Neuronal stem cell (in vitro differentiated cells): ENCODE results near the gene PKMYT1.

Source experiments
- DNase-seq: peaks from one replicate; pipeline ENCODE4 v3.0.0-alpha.2; 2013; ENCODE audit warnings: low spot score
- H2AFZ ChIP-seq: one replicate; pipeline ENCODE4 v1.6.1; 2013; ENCODE audit warnings: mild to moderate bottlenecking, low read length, inconsistent platforms
- H2AK5ac ChIP-seq: 2 replicates; pipeline ENCODE4 v1.6.1; 2013; ENCODE audit warnings: low read depth, mild to moderate bottlenecking, inconsistent platforms, low read length, moderate library complexity, mixed read lengths
- H2BK120ac ChIP-seq: 2 replicates; pipeline ENCODE4 v1.6.1; 2013; ENCODE audit warnings: low read depth, mild to moderate bottlenecking, inconsistent platforms, low read length, moderate library complexity, mixed read lengths
- H2BK12ac ChIP-seq: one replicate; pipeline ENCODE4 v1.6.1; 2013; ENCODE audit warnings: low read length, inconsistent platforms
- H2BK15ac ChIP-seq: 2 replicates; pipeline ENCODE4 v1.6.1; 2013; ENCODE audit warnings: mild to moderate bottlenecking, low read length, inconsistent platforms, mixed read lengths
- H2BK5ac ChIP-seq: one replicate; pipeline ENCODE4 v1.6.1; 2013; ENCODE audit warnings: inconsistent platforms, mild to moderate bottlenecking, low read length, moderate library complexity
- H3K14ac ChIP-seq: one replicate; pipeline ENCODE4 v1.6.1; 2013; ENCODE audit warnings: low read length, inconsistent platforms
- H3K18ac ChIP-seq: 2 replicates; pipeline ENCODE4 v1.6.1; 2013; ENCODE audit warnings: low read length, inconsistent platforms
- H3K23ac ChIP-seq: 2 replicates; pipeline ENCODE4 v1.6.1; 2013; ENCODE audit warnings: low read depth, mild to moderate bottlenecking, mixed read lengths, low read length, inconsistent platforms; ENCODE audit not compliant: poor library complexity
- H3K27ac ChIP-seq: replicated peaks from 3 replicates; pipeline ENCODE4 v1.5.1; 2013; ENCODE audit warnings: low read length, inconsistent platforms
- H3K27me3 ChIP-seq, 3 experiments: 2 replicates each; pipeline ENCODE4 v1.6.1; 2013; ENCODE audit warnings: low read length in 3 of 3, mild to moderate bottlenecking in 2 of 3, inconsistent platforms in 1 of 3, low read depth in 1 of 3, mixed read lengths in 1 of 3, moderate library complexity in 1 of 3; ENCODE audit not compliant: control insufficient read depth in 3 of 3, insufficient read depth in 3 of 3
- H3K36me3 ChIP-seq, 2 donors: replicated peaks in 1 of 2; 2 replicates each; pipeline ENCODE4 v1.6.1; 2013; ENCODE audit warnings: low read length in 2 of 2; ENCODE audit not compliant: control insufficient read depth in 2 of 2, insufficient read depth in 2 of 2
- H3K4ac ChIP-seq: 2 replicates; pipeline ENCODE4 v1.6.1; 2013; ENCODE audit warnings: inconsistent platforms, mild to moderate bottlenecking, low read length, moderate library complexity
- H3K4me1 ChIP-seq, 2 donors: 1 replicate in 1 of 2; 2 replicates in 1 of 2; pipeline ENCODE4 v1.6.1; 2013; ENCODE audit warnings: low read length in 2 of 2, low read depth in 1 of 2; ENCODE audit not compliant: control insufficient read depth in 2 of 2, insufficient read depth in 1 of 2
- H3K4me2 ChIP-seq: one replicate; pipeline ENCODE4 v1.6.1; 2013; ENCODE audit warnings: mild to moderate bottlenecking, low read length, inconsistent platforms; ENCODE audit not compliant: insufficient read depth, poor library complexity, severe bottlenecking
- H3K4me3 ChIP-seq, 2 donors: 2 replicates each; pipeline ENCODE4 v1.5.1; 2013; ENCODE audit warnings: low read length in 2 of 2, mild to moderate bottlenecking in 2 of 2, inconsistent platforms in 1 of 2, moderate library complexity in 1 of 2
- H3K79me1 ChIP-seq: one replicate; pipeline ENCODE4 v1.6.1; 2013; ENCODE audit warnings: low read depth, mild to moderate bottlenecking, inconsistent platforms, low read length, moderate library complexity
- H3K9ac ChIP-seq: one replicate; pipeline ENCODE4 v1.6.1; 2013; ENCODE audit warnings: mild to moderate bottlenecking, low read depth, low read length, inconsistent platforms; ENCODE audit not compliant: poor library complexity
- H3K9me3 ChIP-seq, 2 donors: replicated peaks in 1 of 2; 2 replicates each; pipeline versions ENCODE3 to v1.6.1; 2013; ENCODE audit warnings: low read length in 2 of 2, mild to moderate bottlenecking in 2 of 2, inconsistent platforms in 1 of 2, low read depth in 1 of 2, mixed read lengths in 1 of 2, moderate library complexity in 1 of 2; ENCODE audit not compliant: control insufficient read depth in 2 of 2, insufficient read depth in 1 of 2
- H4K8ac ChIP-seq: one replicate; pipeline ENCODE4 v1.6.1; 2013; ENCODE audit warnings: low read depth, mild to moderate bottlenecking, inconsistent platforms, low read length, moderate library complexity
- H4K91ac ChIP-seq: one replicate; pipeline ENCODE4 v1.6.1; 2013; ENCODE audit warnings: low read length, low read depth, mild to moderate bottlenecking, inconsistent platforms; ENCODE audit not compliant: poor library complexity
- WGBS, 2 donors: extraction: QIAGEN DNeasy Blood & Tissue Kit; methylation state at CpG; one replicate each; pipeline ENCODE4 v1.1.7; 2013; ENCODE audit warnings: missing lambda C conversion rate in 2 of 2, mixed read lengths in 1 of 2; ENCODE audit not compliant: insufficient read length in 2 of 2, insufficient replicate concordance in 1 of 2; ENCODE audit errors: extremely low coverage in 2 of 2; 5-methylcytosine and 5-hydroxymethylcytosine counted together

The PKMYT1 gene

DNA sequence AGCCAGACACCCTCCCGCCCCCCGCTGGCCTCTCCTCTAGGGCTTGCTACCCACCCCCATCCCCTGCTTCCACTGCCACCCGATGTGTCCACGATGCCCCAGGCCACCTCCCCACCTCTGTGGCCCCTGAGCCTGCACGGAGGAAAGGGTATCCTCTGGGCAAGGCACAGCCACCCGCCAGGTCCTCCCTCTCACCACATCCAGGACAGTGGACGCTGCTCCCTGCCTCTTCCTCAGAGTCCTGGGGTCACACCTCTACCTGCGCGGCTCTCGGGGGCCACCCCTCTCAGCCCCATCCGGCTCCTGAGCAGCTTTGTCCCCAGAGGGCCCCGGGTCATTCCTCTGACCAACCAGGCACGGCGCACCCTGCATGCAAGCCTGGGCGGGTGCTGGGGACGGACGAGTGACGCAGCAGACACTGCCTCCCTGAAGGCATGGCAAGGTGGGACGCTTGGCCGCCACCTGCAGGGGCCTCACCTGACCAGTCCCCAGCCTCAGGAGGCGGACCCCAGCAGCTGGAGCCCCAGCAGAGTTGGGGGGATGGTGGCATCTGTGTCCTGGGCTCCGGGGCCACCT, 43.7 kb downstream of the PKMYT1 start:
- Histone ChIP-seq H3K4me3 (no peak overlapping the region), H3K23ac (peak overlapping the region; percentile 55), H2BK5ac (no peak overlapping the region), H3K4me1 (no peaks in the 10 kb centered on the region), H2BK12ac (no peak overlapping the region), H4K91ac (no peak overlapping the region), H2AK5ac (no peak overlapping the region), H3K27ac (no peak overlapping the region), H3K9ac (no peak overlapping the region), H3K36me3 (peaks cover 5 to 62% of the 10 kb centered on the region in 2 donors), H2BK120ac (no peak overlapping the region), H3K4ac (no peak overlapping the region), H4K8ac (no peak overlapping the region), H3K18ac (no peak overlapping the region), H2AFZ (no peak overlapping the region), H3K14ac (no peak overlapping the region), H2BK15ac (no peak overlapping the region), H3K4me2 (no peak overlapping the region), H3K79me1 (no peaks in the 10 kb centered on the region), H3K27me3 (no peaks in the 10 kb centered on the region), H3K9me3 (no peaks in the 10 kb centered on the region)
- WGBS, 2 donors = no CpG with 5 or more reads among the region's 22 CpGs
- DNase-seq = no peak

GRCh38 chr16:2934450-2934849, 45.8 kb downstream of the PKMYT1 start:
- Histone ChIP-seq H2BK15ac (no peak overlapping the region), H2AFZ (no peak overlapping the region), H2BK5ac (no peak overlapping the region), H3K4ac (no peak overlapping the region), H4K8ac (no peak overlapping the region), H3K79me1 (no peaks in the 10 kb centered on the region), H2BK12ac (no peak overlapping the region), H4K91ac (no peak overlapping the region), H3K4me1 (no peaks in the 10 kb centered on the region), H3K18ac (no peak overlapping the region), H3K9me3 (no peaks in the 10 kb centered on the region), H2BK120ac (no peak overlapping the region), H3K4me2 (no peak overlapping the region), H3K9ac (no peak overlapping the region), H2AK5ac (no peak overlapping the region), H3K27me3 (no peaks in the 10 kb centered on the region), H3K14ac (no peak overlapping the region), H3K27ac (no peak overlapping the region), H3K36me3 (peaks cover 5 to 51% of the 10 kb centered on the region in 2 donors), H3K23ac (no peak overlapping the region), H3K4me3 (no peak overlapping the region)
- DNase-seq = no peak
- WGBS, 2 donors = no CpG with 5 or more reads among the region's 15 CpGs

DNA sequence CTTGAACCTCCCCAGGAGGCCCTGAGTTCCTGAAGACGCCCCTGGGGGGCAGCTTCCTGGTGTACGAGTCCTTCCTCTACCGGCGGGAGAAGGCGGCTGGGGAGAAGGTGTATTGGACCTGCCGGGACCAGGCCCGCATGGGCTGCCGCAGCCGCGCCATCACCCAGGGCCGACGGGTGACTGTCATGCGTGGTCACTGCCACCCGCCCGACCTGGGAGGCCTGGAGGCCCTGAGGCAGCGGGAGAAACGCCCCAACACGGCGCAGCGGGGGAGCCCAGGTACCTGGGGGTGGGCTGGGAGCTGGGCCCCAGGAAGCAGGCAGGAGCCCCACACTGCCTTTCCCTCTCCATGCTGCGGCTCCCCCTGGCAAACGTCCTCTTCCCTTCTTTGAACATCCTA, 46.5 kb downstream of the PKMYT1 start:
- Histone ChIP-seq H3K36me3 (peaks cover 5 to 44% of the 10 kb centered on the region in 2 donors), H3K4me1 (peaks cover 0 to 3% of the 10 kb centered on the region in 2 donors), H3K4me3 (no peak overlapping the region), H3K9ac (no peak overlapping the region), H3K4ac (no peak overlapping the region), H2BK12ac (no peak overlapping the region), H2BK120ac (no peak overlapping the region), H3K27me3 (no peaks in the 10 kb centered on the region), H3K79me1 (no peaks in the 10 kb centered on the region), H3K14ac (no peak overlapping the region), H2BK15ac (no peak overlapping the region), H3K27ac (no peak overlapping the region), H3K9me3 (no peaks in the 10 kb centered on the region), H3K23ac (no peak overlapping the region), H3K18ac (no peak overlapping the region), H4K91ac (no peak overlapping the region), H2AK5ac (no peak overlapping the region), H3K4me2 (no peak overlapping the region), H2BK5ac (no peak overlapping the region), H4K8ac (no peak overlapping the region), H2AFZ (no peak overlapping the region)
- DNase-seq = no peak
- WGBS, 2 donors = no CpG with 5 or more reads among the region's 22 CpGs

- no CpG with 5 or more reads among the region's 30 CpGs for WGBS, 2 donors
- Histone ChIP-seq H2BK15ac (no peak overlapping the region), H3K27ac (no peak overlapping the region), H3K79me1 (no peaks in the 10 kb centered on the region), H3K9me3 (no peaks in the 10 kb centered on the region), H2AFZ (no peak overlapping the region), H2BK12ac (no peak overlapping the region), H3K4me1 (peaks cover 0 to 5% of the 10 kb centered on the region in 2 donors), H4K91ac (no peak overlapping the region), H3K4me2 (no peak overlapping the region), H3K27me3 (no peaks in the 10 kb centered on the region), H3K4ac (no peak overlapping the region), H2BK5ac (no peak overlapping the region), H4K8ac (no peak overlapping the region), H2BK120ac (no peak overlapping the region), H2AK5ac (no peak overlapping the region), H3K14ac (no peak overlapping the region), H3K18ac (no peak overlapping the region), H3K4me3 (peak overlapping the region in 1 of 2 donors; percentile 41), H3K9ac (no peak overlapping the region), H3K23ac (no peak overlapping the region), H3K36me3 (peaks cover 5 to 42% of the 10 kb centered on the region in 2 donors)
- no peak for DNase-seq
These were observed 47.1 kb downstream of the PKMYT1 start for GRCh38 chr16:2933136-2933535.
